Fibroblast of lung (primary cell): ENCODE results near the gene TBATA. TPM values are rescaled to one million over a fixed set of nuclear protein-coding genes. Genes with fewer than 3 reads are reported as not detected.

ENCODE experiments used
- DNase-seq, 2 donors: peaks; one replicate each; pipeline versions ENCODE4 v3.0.0 to v3.0.0-alpha.2; 2010; ENCODE audit warnings: low read depth in 2 of 2
- H2AFZ ChIP-seq: 2 replicates; pipeline ENCODE4 v1.5.1; 2012; ENCODE audit warnings: low read length, control low read depth, inconsistent platforms
- H3K27ac ChIP-seq: 2 replicates; pipeline ENCODE4 v1.5.1; 2011; ENCODE audit warnings: low read length, control low read depth; ENCODE audit not compliant: insufficient read depth
- H3K27me3 ChIP-seq: 2 replicates; pipeline ENCODE4 v1.5.1; 2011; ENCODE audit warnings: mild to moderate bottlenecking, low read length; ENCODE audit not compliant: control insufficient read depth, insufficient read depth
- H3K36me3 ChIP-seq: 2 replicates; pipeline ENCODE4 v1.5.1; 2011; ENCODE audit warnings: low read length; ENCODE audit not compliant: control insufficient read depth, insufficient read depth
- H3K4me1 ChIP-seq: 2 replicates; pipeline ENCODE4 v1.5.1; 2011; ENCODE audit warnings: low read length; ENCODE audit not compliant: control insufficient read depth, insufficient read depth; ENCODE audit errors: extremely low read depth
- H3K4me2 ChIP-seq: 2 replicates; pipeline ENCODE4 v1.5.1; 2011; ENCODE audit warnings: low read length, control low read depth; ENCODE audit not compliant: insufficient read depth; ENCODE audit errors: extremely low read depth
- H3K4me3 ChIP-seq, 4 experiments: fragments of 200-600 bp in 1 of 4; sonication (generic) in 1 of 4; replicated peaks in 1 of 4; 2 replicates each; pipeline ENCODE4 v1.5.1; 2011 to 2016; ENCODE audit warnings: low read length in 4 of 4, low read depth in 3 of 4, mild to moderate bottlenecking in 3 of 4, control low read depth in 2 of 4, inconsistent platforms in 1 of 4, mixed read lengths in 1 of 4; ENCODE audit not compliant: insufficient read depth in 1 of 4; ENCODE audit errors: control extremely low read depth in 1 of 4
- H3K79me2 ChIP-seq: 2 replicates; pipeline ENCODE4 v1.5.1; 2012; ENCODE audit warnings: mild to moderate bottlenecking, low read length, inconsistent platforms; ENCODE audit not compliant: control insufficient read depth, insufficient read depth
- H3K9ac ChIP-seq: 2 replicates; pipeline ENCODE4 v1.5.1; 2011; ENCODE audit warnings: mild to moderate bottlenecking, low read length, control low read depth; ENCODE audit not compliant: insufficient read depth
- H3K9me3 ChIP-seq: 2 replicates; pipeline ENCODE4 v1.5.1; 2012; ENCODE audit warnings: low read depth, low read length; ENCODE audit not compliant: control insufficient read depth, insufficient read depth
- H4K20me1 ChIP-seq: 2 replicates; pipeline ENCODE4 v1.5.1; 2011; ENCODE audit warnings: low read length; ENCODE audit not compliant: control insufficient read depth, insufficient read depth; ENCODE audit errors: extremely low read depth
- CTCF ChIP-seq, 2 donors: IDR thresholded peaks in 1 of 2; conservative IDR thresholded peaks in 1 of 2; 1 replicate in 1 of 2; 2 replicates in 1 of 2; pipeline ENCODE4 v1.5.1; 2011 to 2012; ENCODE audit warnings: low read length in 2 of 2, control low read depth in 1 of 2, inconsistent platforms in 1 of 2, low read depth in 1 of 2, mild to moderate bottlenecking in 1 of 2
- EZH2 ChIP-seq: IDR thresholded peaks from 2 replicates; pipeline ENCODE4 v1.5.1; 2012; ENCODE audit warnings: low read length, control low read depth, mild to moderate bottlenecking; ENCODE audit errors: missing control alignments
- polyA plus RNA-seq, 2 donors: library from polyadenylated mRNA; depleted of rRNA in 1 of 2; stranded (reverse) in 1 of 2; unstranded in 1 of 2; fragments of >200 nt; gene quantifications; 2 replicates each; pipeline ENCODE4 v1.2.1, GENCODE V29; 2011 to 2012; ENCODE audit warnings: missing spikeins in 1 of 2
- total RNA-seq: library from RNA; depleted of rRNA; stranded (reverse); fragments of >200 nt; gene quantifications from 2 replicates; pipeline ENCODE4 v1.2.1, GENCODE V29; 2014

Gene TBATA
- total and polyA plus RNA-seq, 2 donors (not counting 1 experiment from before 2014, with no cell fraction given), result not detected

- Histone ChIP-seq H3K27ac (no peak overlapping the region), H4K20me1 (no peaks in the 10 kb centered on the region), H3K9ac (no peak overlapping the region), H3K4me2 (no peak overlapping the region), H3K4me1 (no peaks in the 10 kb centered on the region), H3K9me3 (no peaks in the 10 kb centered on the region), H3K36me3 (peaks cover 3% of the 10 kb centered on the region), H3K27me3 (no peaks in the 10 kb centered on the region), H2AFZ (no peak overlapping the region), H3K4me3 (no peak overlapping the region), H3K79me2 (no peaks in the 10 kb centered on the region)
- DNase-seq, result no peak
- TF ChIP-seq CTCF (conservative IDR thresholded peaks at IDR 0.05 in 1 of 2, IDR thresholded peaks at IDR 0.05 in 1 of 2; ENCODE audit: low read depth in 1 of 2, low read length in 2 of 2) (no peak), EZH2 (no peak)
Measured at GRCh38 chr10:70744617-70745143, 40.5 kb downstream of the TBATA start.

GRCh38 chr10:70743879-70744278, 41.3 kb downstream of the TBATA start:
- H3K9ac ChIP-seq, result no peak overlapping the region
- no peaks in the 10 kb centered on the region for H3K79me2 ChIP-seq
- no peak overlapping the region for H3K4me2 ChIP-seq
- no peak for TF ChIP-seq CTCF (conservative IDR thresholded peaks at IDR 0.05 in 1 of 2, IDR thresholded peaks at IDR 0.05 in 1 of 2; ENCODE audit: low read depth in 1 of 2, low read length in 2 of 2)
- no peak for TF ChIP-seq EZH2
- DNase-seq, result no peak
- no peak overlapping the region for H3K27ac ChIP-seq
- H3K27me3 ChIP-seq, result no peaks in the 10 kb centered on the region
- no peak overlapping the region for H3K4me3 ChIP-seq
- no peaks in the 10 kb centered on the region for H3K9me3 ChIP-seq
- peaks cover 3% of the 10 kb centered on the region for H3K36me3 ChIP-seq
- no peaks in the 10 kb centered on the region for H3K4me1 ChIP-seq
- no peak overlapping the region for H2AFZ ChIP-seq
- H4K20me1 ChIP-seq, result no peaks in the 10 kb centered on the region

GRCh38 chr10:70743430-70743788, 41.8 kb downstream of the TBATA start:
- Histone ChIP-seq H3K9me3 (no peaks in the 10 kb centered on the region), H3K27me3 (no peaks in the 10 kb centered on the region), H3K4me2 (no peak overlapping the region), H3K9ac (no peak overlapping the region), H2AFZ (no peak overlapping the region), H3K4me3 (no peak overlapping the region), H3K27ac (no peak overlapping the region), H4K20me1 (no peaks in the 10 kb centered on the region), H3K36me3 (peaks cover 3% of the 10 kb centered on the region), H3K79me2 (no peaks in the 10 kb centered on the region), H3K4me1 (no peaks in the 10 kb centered on the region)
- DNase-seq, result no peak
- TF ChIP-seq CTCF (conservative IDR thresholded peaks at IDR 0.05 in 1 of 2, IDR thresholded peaks at IDR 0.05 in 1 of 2; ENCODE audit: low read depth in 1 of 2, low read length in 2 of 2) (no peak), EZH2 (no peak)
